ENCODE measurements around the gene SMARCA4.

DNA sequence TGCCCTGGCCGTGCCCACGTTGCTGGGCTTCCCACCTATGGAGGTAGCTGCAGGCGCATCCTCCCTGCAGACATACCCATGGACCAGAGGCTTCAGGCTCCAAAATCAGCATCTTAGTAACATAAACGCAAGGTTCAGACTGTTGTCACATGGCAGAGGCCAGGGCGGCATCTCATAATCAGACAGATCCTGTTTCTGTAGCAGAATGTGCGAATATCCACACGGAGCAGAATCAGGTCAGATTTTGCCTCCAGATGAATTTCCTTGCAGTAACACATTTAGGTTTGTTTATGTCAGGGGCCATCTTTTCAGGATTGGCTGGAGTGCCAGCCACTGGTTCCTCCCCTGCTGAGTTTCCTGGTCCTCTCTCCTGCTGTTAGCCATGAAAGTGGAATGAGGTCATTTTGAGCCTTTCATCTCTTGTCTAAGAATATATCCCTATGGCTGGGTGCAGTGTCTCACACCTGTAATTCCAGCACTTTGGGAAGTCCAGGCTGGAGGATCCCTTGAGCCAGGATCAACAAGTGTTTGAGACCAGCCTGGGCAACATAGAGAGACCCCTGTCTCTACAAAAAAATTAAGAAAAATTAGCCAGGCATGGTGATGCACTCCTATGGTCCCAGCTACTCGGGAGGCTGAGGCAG, 20.5 kb downstream of the SMARCA4 start:
- TF ChIP-seq, protein P1, sequence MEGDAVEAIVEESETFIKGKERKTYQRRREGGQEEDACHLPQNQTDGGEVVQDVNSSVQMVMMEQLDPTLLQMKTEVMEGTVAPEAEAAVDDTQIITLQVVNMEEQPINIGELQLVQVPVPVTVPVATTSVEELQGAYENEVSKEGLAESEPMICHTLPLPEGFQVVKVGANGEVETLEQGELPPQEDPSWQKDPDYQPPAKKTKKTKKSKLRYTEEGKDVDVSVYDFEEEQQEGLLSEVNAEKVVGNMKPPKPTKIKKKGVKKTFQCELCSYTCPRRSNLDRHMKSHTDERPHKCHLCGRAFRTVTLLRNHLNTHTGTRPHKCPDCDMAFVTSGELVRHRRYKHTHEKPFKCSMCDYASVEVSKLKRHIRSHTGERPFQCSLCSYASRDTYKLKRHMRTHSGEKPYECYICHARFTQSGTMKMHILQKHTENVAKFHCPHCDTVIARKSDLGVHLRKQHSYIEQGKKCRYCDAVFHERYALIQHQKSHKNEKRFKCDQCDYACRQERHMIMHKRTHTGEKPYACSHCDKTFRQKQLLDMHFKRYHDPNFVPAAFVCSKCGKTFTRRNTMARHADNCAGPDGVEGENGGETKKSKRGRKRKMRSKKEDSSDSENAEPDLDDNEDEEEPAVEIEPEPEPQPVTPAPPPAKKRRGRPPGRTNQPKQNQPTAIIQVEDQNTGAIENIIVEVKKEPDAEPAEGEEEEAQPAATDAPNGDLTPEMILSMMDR (IDR thresholded peaks at IDR 0.05), result no peak
- no peak for TF ChIP-seq POLR2A (IDR thresholded peaks at IDR 0.05)

Measured in right lobe of liver (tissue), 4 donors.